Astrocyte (in vitro differentiated cells and primary cell): ENCODE results near the gene GMFB. TPM values are rescaled to one million over a fixed set of nuclear protein-coding genes. Genes with fewer than 3 reads are reported as not detected.
"Not testable (repeated sequence)": the region's sequence is repeated elsewhere in the genome, so short reads cannot be mapped to it uniquely, and the experiment has no call there.

Experiments
- DNase-seq: peaks from one replicate; pipeline ENCODE4 v3.0.0-alpha.2; 2010; ENCODE audit warnings: low read depth
- FAIRE-seq: peaks from 2 replicates; lab custom pipeline; 2011; peaks lifted over from hg19 to GRCh38; lab: Jason Lieb, UNC
- H2AFZ ChIP-seq: 2 replicates; pipeline ENCODE4 v1.6.0; 2012; ENCODE audit warnings: low read depth, low read length, inconsistent platforms
- H3K27ac ChIP-seq: 2 replicates; pipeline ENCODE4 v1.5.1; 2011; ENCODE audit warnings: low read depth, low read length, inconsistent platforms
- H3K27me3 ChIP-seq: 2 replicates; pipeline ENCODE4 v1.6.0; 2011; ENCODE audit warnings: low read length, inconsistent platforms; ENCODE audit not compliant: insufficient read depth
- H3K36me3 ChIP-seq: 2 replicates; pipeline ENCODE4 v1.5.1; 2011; ENCODE audit warnings: low read length, inconsistent platforms; ENCODE audit not compliant: insufficient read depth
- H3K4me1 ChIP-seq: 2 replicates; pipeline ENCODE4 v1.5.1; 2011; ENCODE audit warnings: low read length, inconsistent platforms; ENCODE audit not compliant: insufficient read depth
- H3K4me2 ChIP-seq: 2 replicates; pipeline ENCODE4 v1.6.0; 2012; ENCODE audit warnings: low read length, inconsistent platforms
- H3K4me3 ChIP-seq: 2 replicates; pipeline ENCODE4 v1.5.1; 2011; ENCODE audit warnings: low read depth, mild to moderate bottlenecking, low read length, inconsistent platforms; ENCODE audit not compliant: insufficient read depth
- H3K79me2 ChIP-seq: 2 replicates; pipeline ENCODE4 v1.6.0; 2012; ENCODE audit warnings: mild to moderate bottlenecking, low read length, inconsistent platforms; ENCODE audit not compliant: insufficient read depth
- H3K9ac ChIP-seq: 2 replicates; pipeline ENCODE4 v1.6.0; 2012; ENCODE audit warnings: mild to moderate bottlenecking, low read length, inconsistent platforms
- H3K9me3 ChIP-seq: 2 replicates; pipeline ENCODE4 v1.5.1; 2012; ENCODE audit warnings: low read depth, mild to moderate bottlenecking, low read length, inconsistent platforms; ENCODE audit not compliant: insufficient read depth
- H4K20me1 ChIP-seq: 2 replicates; pipeline ENCODE4 v1.6.0; 2012; ENCODE audit warnings: low read length, inconsistent platforms; ENCODE audit not compliant: insufficient read depth
- H3K27ac Mint-ChIP-seq: one replicate; pipeline ENCODE4 v1.8.0; 2021; ENCODE audit warnings: mild to moderate bottlenecking, mixed read lengths; ENCODE audit not compliant: unreplicated experiment
- H3K27me3 Mint-ChIP-seq: one replicate; pipeline ENCODE4 v1.8.0; 2021; ENCODE audit warnings: low read depth, mixed read lengths; ENCODE audit not compliant: unreplicated experiment
- H3K36me3 Mint-ChIP-seq: one replicate; pipeline ENCODE4 v1.8.0; 2021; ENCODE audit warnings: low read depth, mixed read lengths; ENCODE audit not compliant: unreplicated experiment
- H3K4me1 Mint-ChIP-seq: one replicate; pipeline ENCODE4 v1.8.0; 2021; ENCODE audit warnings: low read depth, mixed read lengths; ENCODE audit not compliant: unreplicated experiment
- H3K4me3 Mint-ChIP-seq: one replicate; pipeline ENCODE4 v1.8.0; 2021; ENCODE audit warnings: mild to moderate bottlenecking, moderate library complexity, mixed read lengths; ENCODE audit not compliant: unreplicated experiment
- H3K9me3 Mint-ChIP-seq: one replicate; pipeline ENCODE4 v1.8.0; 2021; ENCODE audit warnings: mild to moderate bottlenecking, mixed read lengths; ENCODE audit not compliant: unreplicated experiment
- CTCF ChIP-seq: IDR thresholded peaks from 2 replicates; pipeline ENCODE4 v1.5.1; 2011; ENCODE audit warnings: low read depth, mild to moderate bottlenecking, inconsistent platforms, low read length, moderate library complexity; ENCODE audit not compliant: insufficient read depth
- EZH2 ChIP-seq: IDR thresholded peaks from 2 replicates; pipeline ENCODE4 v1.6.1; 2012; ENCODE audit warnings: mild to moderate bottlenecking, low read length, inconsistent platforms; ENCODE audit not compliant: insufficient read depth
- total RNA-seq: library from RNA; stranded (reverse); gene quantifications from 2 replicates; pipeline ENCODE4 v1.2.1, GENCODE V29; 2021

Gene GMFB
- total RNA-seq, 1 donor from 2014 or later = 73.4 TPM

DNA sequence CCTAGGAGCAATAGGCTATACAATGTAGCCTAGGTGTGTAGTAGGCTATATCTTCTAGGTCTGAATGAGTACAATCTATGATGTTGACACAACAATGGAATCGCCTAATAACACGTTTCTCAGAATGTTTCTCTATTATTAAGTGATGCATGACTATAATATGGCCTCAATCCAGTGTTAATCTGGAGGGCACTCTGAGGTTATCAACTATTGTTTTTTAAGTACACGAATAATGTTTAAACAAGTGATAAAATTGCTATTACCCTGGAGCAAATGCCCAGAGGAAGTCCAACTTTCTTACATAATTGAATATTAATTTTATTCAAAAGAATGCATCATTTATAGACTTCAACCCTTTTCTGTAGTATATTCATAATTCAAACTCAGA lies 31.2 kb downstream of the GMFB start:
- no peak overlapping the region for H3K4me2 ChIP-seq
- Mint-ChIP-seq H3K4me1 (no peaks in the 10 kb centered on the region), H3K36me3 (peaks cover 3% of the 10 kb centered on the region), H3K9me3 (peaks cover 8% of the 10 kb centered on the region), H3K27ac (no peak overlapping the region), H3K4me3 (no peak overlapping the region), H3K27me3 (no peaks in the 10 kb centered on the region)
- no peak overlapping the region for H3K27ac ChIP-seq
- no peaks in the 10 kb centered on the region for H3K4me1 ChIP-seq
- H3K79me2 ChIP-seq = no peaks in the 10 kb centered on the region
- no peak overlapping the region for H3K9ac ChIP-seq
- no peaks in the 10 kb centered on the region for H4K20me1 ChIP-seq
- H3K9me3 ChIP-seq = peaks cover 3% of the 10 kb centered on the region
- H3K27me3 ChIP-seq = no peaks in the 10 kb centered on the region
- no peaks in the 10 kb centered on the region for H3K36me3 ChIP-seq
- DNase-seq (no peak), FAIRE-seq (no peak)
- no peak overlapping the region for H2AFZ ChIP-seq
- TF ChIP-seq CTCF (no peak), EZH2 (no peak)
- H3K4me3 ChIP-seq = no peak overlapping the region

DNA sequence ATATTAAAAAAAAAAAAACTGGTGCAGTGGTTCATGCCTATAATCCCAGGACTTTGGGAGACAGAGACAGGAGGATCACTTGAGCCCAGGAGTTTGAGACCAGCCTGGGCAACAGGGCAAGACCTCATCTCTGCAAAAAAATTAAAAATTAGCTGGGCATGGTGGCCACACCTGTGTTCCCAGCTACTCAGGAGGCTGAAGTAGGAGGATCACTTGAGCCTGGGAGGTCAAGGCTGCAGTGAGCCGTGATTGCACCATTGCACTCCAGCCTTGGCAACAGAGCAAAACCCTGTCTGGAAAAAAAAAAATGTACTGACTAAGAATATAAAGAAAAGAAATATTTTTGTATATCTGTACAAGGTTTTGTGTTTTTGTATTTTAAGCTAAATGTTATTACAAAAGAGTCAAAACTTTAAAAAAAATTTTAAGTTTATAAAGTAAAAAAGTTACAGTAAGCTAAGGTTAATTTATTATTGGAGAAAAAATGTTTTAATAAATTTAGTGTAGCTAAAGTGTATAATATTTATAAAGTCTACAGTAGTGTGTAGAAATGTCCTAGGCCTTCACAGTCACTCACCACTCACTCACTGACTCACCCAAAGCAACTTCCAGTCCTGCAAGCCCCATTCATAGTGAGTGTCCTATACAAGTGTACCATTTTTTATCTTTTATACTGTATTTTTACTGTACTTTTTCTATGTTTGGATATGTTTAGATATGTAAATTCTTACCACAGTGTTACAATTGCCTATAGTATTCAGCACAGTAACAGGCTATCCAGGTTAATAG lies 31.8 kb downstream of the GMFB start:
- H4K20me1 ChIP-seq, H3K27me3 ChIP-seq, H3K27ac Mint-ChIP-seq, H3K4me1 ChIP-seq, H3K36me3 Mint-ChIP-seq, H3K4me3 ChIP-seq, H3K27ac ChIP-seq, H2AFZ ChIP-seq, DNase-seq, H3K9ac ChIP-seq, H3K4me3 Mint-ChIP-seq, FAIRE-seq, H3K4me2 ChIP-seq, H3K9me3 Mint-ChIP-seq, H3K27me3 Mint-ChIP-seq, H3K4me1 Mint-ChIP-seq, H3K36me3 ChIP-seq, H3K9me3 ChIP-seq, H3K79me2 ChIP-seq: not testable (repeated sequence)

GRCh38 chr14:54455363-54455762 lies 33.4 kb downstream of the GMFB start:
- Mint-ChIP-seq H3K9me3 (peaks cover 8% of the 10 kb centered on the region), H3K4me1 (peaks cover 4% of the 10 kb centered on the region), H3K27ac (no peak overlapping the region), H3K4me3 (no peak overlapping the region), H3K27me3 (no peaks in the 10 kb centered on the region), H3K36me3 (peaks cover 3% of the 10 kb centered on the region)
- H3K36me3 ChIP-seq = no peaks in the 10 kb centered on the region
- no peaks in the 10 kb centered on the region for H3K4me1 ChIP-seq
- H3K79me2 ChIP-seq = no peaks in the 10 kb centered on the region
- H3K27me3 ChIP-seq = no peaks in the 10 kb centered on the region
- H3K9ac ChIP-seq = no peak overlapping the region
- peaks cover 3% of the 10 kb centered on the region for H3K9me3 ChIP-seq
- no peak overlapping the region for H2AFZ ChIP-seq
- no peak for DNase-seq
- H3K4me2 ChIP-seq = no peak overlapping the region
- H4K20me1 ChIP-seq = no peaks in the 10 kb centered on the region
- TF ChIP-seq EZH2 = no peak
- no peak for FAIRE-seq
- no peak overlapping the region for H3K4me3 ChIP-seq
- no peak overlapping the region for H3K27ac ChIP-seq

- not testable (repeated sequence) for H3K4me2 ChIP-seq, H3K36me3 ChIP-seq, H3K9me3 ChIP-seq, H3K27me3 ChIP-seq, FAIRE-seq, H3K4me3 Mint-ChIP-seq, H4K20me1 ChIP-seq, H3K79me2 ChIP-seq, H3K4me1 Mint-ChIP-seq, H3K36me3 Mint-ChIP-seq, H3K9ac ChIP-seq, H3K4me1 ChIP-seq, H3K27ac Mint-ChIP-seq, H3K27ac ChIP-seq, H3K4me3 ChIP-seq, H3K27me3 Mint-ChIP-seq, H2AFZ ChIP-seq, H3K9me3 Mint-ChIP-seq
- DNase-seq = peak; percentile 20
These were observed 34.8 kb downstream of the GMFB start for GRCh38 chr14:54453990-54454389.
